MCF 10A (cell line): ENCODE results near the gene FAM177B. TPM values are rescaled to one million over a fixed set of nuclear protein-coding genes. Genes with fewer than 3 reads are reported as not detected.

ENCODE experiments used
- BruUV-seq: library from RNA; stranded (reverse); fragments of 400-500 nt; replicated peaks from 2 replicates; lab custom pipeline; 2021; lab: Mats Ljungman, UMichigan
- CTCF ChIA-PET: fragments of 300-600 bp; sonication (Branson Sonifier 250); formaldehyde crosslinking; extraction: SDS; loops from one replicate; lab custom pipeline; 2021; ENCODE audit warnings: antibody characterized with exemption, inconsistent platforms; lab: Yijun Ruan, JAX
- POLR2A ChIA-PET: fragments of 300-600, 350-650 bp; sonication (Branson Sonifier 250); formaldehyde crosslinking; extraction: SDS; loops from one replicate; lab custom pipeline; 2020; ENCODE audit warnings: antibody characterized with exemption, inconsistent platforms; lab: Yijun Ruan, JAX
- DNase-seq: peaks from one replicate; pipeline ENCODE4 v3.0.0-alpha.2; 2018; ENCODE audit not compliant: unreplicated experiment
- H3K27ac Mint-ChIP-seq: one replicate; pipeline ENCODE4 v1.8.0; 2022; ENCODE audit warnings: mild to moderate bottlenecking, low read depth, mixed read lengths; ENCODE audit not compliant: unreplicated experiment
- H3K27me3 Mint-ChIP-seq: one replicate; pipeline ENCODE4 v1.8.0; 2022; ENCODE audit warnings: mixed read lengths; ENCODE audit not compliant: insufficient read depth, unreplicated experiment
- H3K36me3 Mint-ChIP-seq: one replicate; pipeline ENCODE4 v1.8.0; 2022; ENCODE audit warnings: mild to moderate bottlenecking, moderate library complexity, mixed read lengths; ENCODE audit not compliant: insufficient read depth, unreplicated experiment
- H3K4me1 Mint-ChIP-seq: one replicate; pipeline ENCODE4 v1.8.0; 2022; ENCODE audit warnings: mixed read lengths; ENCODE audit not compliant: insufficient read depth, unreplicated experiment
- H3K4me3 Mint-ChIP-seq: one replicate; pipeline ENCODE4 v1.8.0; 2022; ENCODE audit warnings: mild to moderate bottlenecking, moderate library complexity, mixed read lengths; ENCODE audit not compliant: unreplicated experiment
- H3K9me3 Mint-ChIP-seq: one replicate; pipeline ENCODE4 v1.8.0; 2022; ENCODE audit warnings: mixed read lengths; ENCODE audit not compliant: unreplicated experiment
- intact Hi-C: fragments of 100-400 bp; cut with micrococcal nuclease; formaldehyde crosslinking; loops from 2 replicates; pipeline ENCODE4 v1.14.1; 2022
- total RNA-seq: library from RNA; stranded (reverse); gene quantifications from 2 replicates; pipeline ENCODE4 v1.2.3, GENCODE V29; 2022
- TF ChIP-seq, protein P1 (sequence below): fragments of 200-600 bp; IDR thresholded peaks from one replicate; pipeline ENCODE4 v1.8.0; 2022; ENCODE audit warnings: antibody characterized with exemption, mild to moderate bottlenecking; ENCODE audit not compliant: unreplicated experiment

FAM177B gene
- total RNA-seq, 1 experiment from 2014 or later = not detected

DNA sequence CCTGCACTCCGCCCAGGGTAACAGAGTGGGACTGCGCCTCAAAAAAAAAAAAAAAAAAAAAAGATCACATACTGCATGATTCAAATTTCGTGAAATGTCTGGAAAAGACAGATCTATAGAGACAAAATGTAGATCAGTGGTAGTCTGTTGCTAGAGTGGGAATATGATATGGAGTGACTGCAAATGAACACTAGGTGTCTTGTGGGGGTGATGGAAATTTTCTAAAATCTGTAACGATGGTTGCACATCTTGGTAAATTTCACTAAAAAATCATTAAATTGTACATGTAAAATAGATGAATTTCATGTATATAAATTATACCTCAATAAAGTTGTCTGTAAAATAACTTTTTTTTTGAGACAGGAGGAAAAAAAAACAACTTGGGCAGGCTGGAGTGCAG, 30.2 kb upstream of the FAM177B start:
- H3K9me3 Mint-ChIP-seq = no peaks in the 10 kb centered on the region
- ChIA-PET CTCF (no interaction called here), POLR2A (interaction anchor here (1.1 kb wide), 1 partner anchor 9 kb away, joined by 5 read pairs; no protein-coding TSS in a partner anchor)
- peaks cover 25% of the 10 kb centered on the region for H3K4me1 Mint-ChIP-seq
- intact Hi-C loops = no loop called here
- TF ChIP-seq, protein P1, sequence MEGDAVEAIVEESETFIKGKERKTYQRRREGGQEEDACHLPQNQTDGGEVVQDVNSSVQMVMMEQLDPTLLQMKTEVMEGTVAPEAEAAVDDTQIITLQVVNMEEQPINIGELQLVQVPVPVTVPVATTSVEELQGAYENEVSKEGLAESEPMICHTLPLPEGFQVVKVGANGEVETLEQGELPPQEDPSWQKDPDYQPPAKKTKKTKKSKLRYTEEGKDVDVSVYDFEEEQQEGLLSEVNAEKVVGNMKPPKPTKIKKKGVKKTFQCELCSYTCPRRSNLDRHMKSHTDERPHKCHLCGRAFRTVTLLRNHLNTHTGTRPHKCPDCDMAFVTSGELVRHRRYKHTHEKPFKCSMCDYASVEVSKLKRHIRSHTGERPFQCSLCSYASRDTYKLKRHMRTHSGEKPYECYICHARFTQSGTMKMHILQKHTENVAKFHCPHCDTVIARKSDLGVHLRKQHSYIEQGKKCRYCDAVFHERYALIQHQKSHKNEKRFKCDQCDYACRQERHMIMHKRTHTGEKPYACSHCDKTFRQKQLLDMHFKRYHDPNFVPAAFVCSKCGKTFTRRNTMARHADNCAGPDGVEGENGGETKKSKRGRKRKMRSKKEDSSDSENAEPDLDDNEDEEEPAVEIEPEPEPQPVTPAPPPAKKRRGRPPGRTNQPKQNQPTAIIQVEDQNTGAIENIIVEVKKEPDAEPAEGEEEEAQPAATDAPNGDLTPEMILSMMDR = peak; percentile 14
- H3K27ac Mint-ChIP-seq = no peak overlapping the region
- no TSS peak for BruUV-seq
- no peak for DNase-seq
- H3K4me3 Mint-ChIP-seq = no peak overlapping the region
- peaks cover 12% of the 10 kb centered on the region for H3K36me3 Mint-ChIP-seq
- H3K27me3 Mint-ChIP-seq = no peaks in the 10 kb centered on the region

DNA sequence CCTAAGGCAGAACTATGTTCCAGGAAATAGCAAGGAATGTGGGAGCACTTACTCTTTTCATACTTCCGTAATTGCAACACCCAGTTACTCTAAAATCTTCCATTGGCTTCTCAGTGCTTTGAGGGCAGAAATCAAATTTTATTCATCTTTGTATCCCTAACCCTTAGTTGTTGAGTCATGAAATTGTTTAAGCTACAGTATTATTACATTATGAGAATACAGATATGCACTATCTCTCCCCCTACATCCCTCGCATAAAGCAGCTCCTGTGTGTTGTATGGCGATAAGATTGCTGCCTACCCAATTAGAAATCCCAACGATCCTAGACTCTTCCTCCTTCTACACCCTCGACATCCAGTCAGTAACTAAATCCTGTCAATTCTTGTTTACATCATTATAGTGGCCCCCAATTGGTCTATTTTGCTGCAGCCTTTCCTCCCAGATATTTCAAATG, 27.3 kb upstream of the FAM177B start:
- Mint-ChIP-seq H3K27me3 (no peaks in the 10 kb centered on the region), H3K4me1 (peaks cover 33% of the 10 kb centered on the region), H3K36me3 (peaks cover 24% of the 10 kb centered on the region), H3K4me3 (peak overlapping the region; percentile 86), H3K9me3 (no peaks in the 10 kb centered on the region), H3K27ac (peak overlapping the region; percentile 97)
- BruUV-seq = no TSS peak
- TF ChIP-seq, protein P1 = no peak
- ChIA-PET CTCF (interaction anchor here (0.7 to 1.9 kb wide), 7 partner anchors 10 to 541 kb away, joined by 3 to 5 read pairs (median 3); no protein-coding TSS in a partner anchor), POLR2A (interaction anchor here (0.6 to 4.6 kb wide), 6 partner anchors 8 to 245 kb away, joined by 3 to 40 read pairs (median 29); partner anchors contain the start of gene TAF1A)
- no peak for DNase-seq
- intact Hi-C loops = no loop called here

DNA sequence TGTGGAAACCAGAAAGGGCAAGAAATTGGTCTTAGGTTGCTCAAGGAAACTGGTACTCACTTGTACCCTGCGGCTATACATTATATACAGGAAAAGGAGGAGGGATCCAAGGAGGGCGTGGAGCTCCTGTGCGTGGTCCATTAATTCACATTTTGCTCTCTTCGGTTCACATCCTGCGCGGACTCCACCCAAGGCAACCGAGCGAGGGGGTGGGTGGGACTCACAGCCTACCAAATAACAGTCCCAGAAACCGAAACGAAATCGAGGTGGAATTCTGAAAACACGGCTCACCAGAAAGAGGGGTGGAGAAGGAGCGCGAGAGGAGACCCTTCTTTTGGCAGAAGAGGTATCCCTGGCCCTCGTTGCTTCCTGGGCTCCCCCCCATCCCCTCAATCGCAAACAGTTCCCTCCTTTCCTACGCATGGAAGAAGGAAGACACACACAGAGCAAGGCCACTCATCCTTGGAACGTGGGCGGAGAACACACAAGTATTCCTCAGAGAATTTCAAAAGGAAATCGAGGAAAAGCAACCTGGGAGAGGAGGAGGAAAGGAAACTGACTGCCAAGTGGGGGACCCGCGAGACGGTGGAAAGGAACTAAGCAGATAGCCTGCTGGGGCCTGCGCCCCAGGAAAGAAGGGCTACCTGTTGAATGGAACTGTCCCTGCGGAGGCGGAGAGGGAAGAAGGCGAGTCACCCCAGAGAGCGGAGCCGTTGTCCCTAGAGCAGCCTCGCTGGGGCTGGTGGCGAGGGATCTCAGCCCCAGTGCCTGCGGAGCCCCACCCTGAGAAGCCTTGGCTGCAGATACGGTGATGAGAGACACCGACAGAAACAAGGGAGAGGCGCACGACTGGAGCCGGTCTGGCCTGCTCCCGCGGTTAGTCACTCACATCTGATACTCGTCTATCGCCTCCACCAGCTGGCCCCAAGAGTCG, 25.4 kb upstream of the FAM177B start:
- peak overlapping the region; percentile 86 for H3K4me3 Mint-ChIP-seq
- H3K9me3 Mint-ChIP-seq = no peaks in the 10 kb centered on the region
- BruUV-seq = TSS peak; percentile 44
- ChIA-PET CTCF (interaction anchor here (0.6 to 1.9 kb wide), 8 partner anchors 11 to 422 kb away, joined by 3 to 5 read pairs (median 4); partner anchors contain the start of gene FAM177B), POLR2A (interaction anchor here (0.7 to 4.6 kb wide), 56 partner anchors 9 to 1723 kb away, joined by 3 to 70 read pairs (median 4); partner anchors contain the start of genes CAPN2, FAM177B, MIA3 and NVL)
- DNase-seq = peak; percentile 91
- intact Hi-C loops = loop anchor here (1.0 kb wide), 2 partner anchors 67 to 246 kb away; no protein-coding TSS in a partner anchor
- H3K27me3 Mint-ChIP-seq = no peaks in the 10 kb centered on the region
- TF ChIP-seq, protein P1 = no peak
- H3K36me3 Mint-ChIP-seq = peaks cover 42% of the 10 kb centered on the region
- peaks cover 30% of the 10 kb centered on the region for H3K4me1 Mint-ChIP-seq
- H3K27ac Mint-ChIP-seq = peak overlapping the region; percentile 97
